Umbilical cord (tissue), 2 donors: ENCODE data around the gene TIAM2. TPM values are rescaled to one million over a fixed set of nuclear protein-coding genes. Genes with fewer than 3 reads are reported as not detected.

Experiments used
- DNase-seq: peaks from one replicate; pipeline ENCODE4 v3.0.0-alpha.2; 2015; ENCODE audit warnings: low spot score
- total RNA-seq: library from RNA; depleted of rRNA; stranded (reverse); fragments of >200 nt; gene quantifications from one replicate; pipeline ENCODE4 v1.2.3, GENCODE V29; 2014; ENCODE audit warnings: low replicate concordance; ENCODE audit not compliant: insufficient read depth

Gene TIAM2
- total RNA-seq, 1 donor from 2014 or later = 20.2 TPM

DNA sequence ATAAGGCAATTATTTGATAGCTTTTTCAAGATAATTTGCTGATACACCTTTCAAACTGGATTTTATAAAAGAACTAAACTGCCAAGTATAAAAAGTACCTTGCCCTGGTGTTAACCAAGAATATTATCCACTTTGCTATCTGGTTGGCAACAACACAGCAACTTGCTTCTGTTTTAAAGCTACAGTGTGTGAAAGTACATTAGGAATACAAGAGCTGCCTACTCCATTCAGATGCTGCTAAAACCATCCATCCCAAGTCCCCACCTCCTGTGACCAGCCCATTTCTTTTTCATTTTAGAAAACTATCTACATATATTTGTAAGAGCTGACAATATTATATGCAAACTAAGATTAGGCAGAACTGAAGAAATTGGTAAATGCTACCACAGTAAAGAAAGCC, 281.5 kb downstream of the TIAM2 start:
- DNase-seq = no peak

DNA sequence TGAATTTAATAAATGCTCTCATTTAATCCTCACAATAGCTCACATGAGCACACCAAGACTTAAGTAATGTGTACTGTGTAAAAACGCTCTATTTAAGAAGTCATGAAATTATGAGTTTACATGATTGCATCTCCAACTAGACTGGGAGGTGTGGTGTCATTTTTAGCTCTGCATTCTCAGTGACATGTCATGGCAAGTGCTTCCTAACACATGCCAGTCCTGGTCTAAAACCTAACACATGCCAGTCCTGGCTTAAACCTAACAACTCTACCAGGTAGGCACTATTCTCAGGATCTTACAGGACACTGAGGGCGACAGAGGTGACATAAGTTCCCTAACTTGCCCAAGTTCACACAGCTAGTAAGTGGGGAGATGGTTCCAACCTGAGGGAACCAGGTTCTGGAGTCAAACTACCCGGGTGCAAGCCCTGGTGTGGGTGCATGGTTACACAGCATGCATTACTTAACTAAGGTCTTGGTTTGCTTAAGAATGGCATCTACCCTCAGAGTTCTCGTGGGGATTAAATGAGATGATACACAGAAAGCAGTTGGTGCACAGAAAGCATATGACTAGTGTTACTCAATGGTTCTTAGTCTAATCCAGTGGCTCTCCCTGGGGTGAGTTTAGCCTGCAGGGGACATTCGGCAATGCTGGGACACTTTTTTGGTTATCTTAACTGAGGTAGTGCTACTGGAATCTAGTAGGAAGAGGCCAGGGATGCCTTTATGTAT, 283.4 kb downstream of the TIAM2 start:
- DNase-seq = no peak

DNA sequence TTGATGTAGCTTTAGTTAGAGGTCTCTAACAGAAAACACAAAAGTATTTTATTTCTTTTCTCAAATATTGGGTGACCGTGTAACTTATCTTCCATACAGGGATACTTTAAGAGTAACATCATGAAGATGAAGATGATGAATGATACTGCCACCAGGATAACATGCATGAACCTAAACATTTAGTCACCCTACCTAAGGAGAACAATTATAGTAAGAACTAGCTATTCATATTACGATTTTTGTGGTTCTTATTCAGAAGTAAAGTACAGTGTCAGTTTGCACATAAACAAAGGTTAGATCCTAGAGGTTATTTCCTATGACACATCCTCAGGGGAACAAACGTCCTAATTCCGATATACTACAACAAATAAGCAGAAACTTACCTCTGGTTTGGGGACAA, 289.7 kb downstream of the TIAM2 start:
- DNase-seq = no peak

DNA sequence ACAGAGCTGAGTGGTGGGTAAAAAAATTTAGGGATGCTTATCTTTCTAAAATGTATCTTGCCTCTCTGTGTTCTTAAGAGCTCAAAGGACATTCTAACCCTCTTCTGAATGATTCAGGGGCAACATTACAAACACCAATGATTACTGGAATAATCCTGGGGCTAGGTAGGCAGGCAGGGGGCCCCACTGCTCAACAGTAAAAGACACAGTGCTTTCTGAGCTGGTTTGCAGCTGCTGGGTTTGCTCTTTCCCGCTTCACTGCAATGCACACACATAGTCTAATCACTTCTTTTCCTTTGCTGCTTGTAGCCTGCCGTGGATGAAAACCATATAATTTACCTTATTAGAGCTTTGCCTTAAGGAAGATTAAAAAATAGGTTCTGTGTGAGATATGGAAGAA, 292.6 kb downstream of the TIAM2 start:
- no peak for DNase-seq

DNA sequence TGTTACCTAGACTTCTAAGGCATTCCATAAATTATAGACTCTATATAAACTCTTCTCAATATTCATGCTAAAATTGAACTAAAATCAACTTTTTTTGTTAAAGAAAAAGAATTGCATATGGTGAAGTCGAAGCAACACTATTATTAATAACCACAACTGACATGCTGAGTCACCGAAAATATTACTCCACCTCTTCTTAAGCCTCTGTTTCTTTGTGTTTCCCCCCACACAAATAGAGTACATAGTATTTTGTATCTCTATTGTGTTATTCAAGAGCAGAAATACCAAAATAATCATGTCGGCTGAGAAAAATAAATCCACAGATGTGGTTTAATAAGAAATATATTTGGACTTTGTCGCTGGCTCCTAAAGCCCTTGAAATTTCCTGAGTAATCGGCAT, 295.4 kb downstream of the TIAM2 start:
- DNase-seq = no peak

DNA sequence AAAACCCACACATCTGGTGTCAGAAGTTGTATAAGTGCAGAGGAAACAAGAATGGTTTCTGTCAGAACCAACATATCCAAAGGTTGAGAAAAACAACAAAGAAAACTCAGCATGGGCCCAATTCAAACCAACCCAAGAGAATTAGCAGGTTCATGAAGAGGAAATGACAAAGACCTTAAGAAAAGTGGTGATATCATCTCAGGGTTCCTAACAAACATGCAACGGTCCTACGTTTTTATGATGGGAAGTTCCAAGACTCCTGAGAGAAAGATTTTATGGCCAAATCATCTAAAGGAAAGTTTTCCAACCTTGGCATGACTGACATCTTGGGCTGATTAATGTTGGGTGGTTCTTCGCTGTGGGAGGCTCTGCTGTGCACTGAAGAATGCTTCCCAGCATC, 296.2 kb downstream of the TIAM2 start:
- DNase-seq = no peak

DNA sequence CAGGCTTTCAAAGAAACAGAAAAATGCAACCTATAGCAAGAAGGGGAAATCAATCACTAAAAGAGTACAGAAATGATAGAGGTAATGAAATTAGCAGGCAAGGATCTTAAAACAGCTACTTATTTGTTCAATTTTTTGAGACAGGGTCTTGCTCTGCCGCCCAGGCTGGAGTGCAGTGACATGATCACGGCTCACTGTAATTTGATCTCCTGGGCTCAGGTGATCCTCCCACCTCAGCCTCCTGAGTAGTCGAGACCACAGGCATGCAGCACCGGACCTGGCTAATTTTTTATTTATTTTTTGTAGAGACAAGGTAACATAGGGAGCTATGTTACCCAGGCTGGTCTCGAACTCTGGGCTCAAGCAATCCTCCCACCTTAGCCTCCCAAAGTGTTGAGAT, 297.6 kb downstream of the TIAM2 start:
- no peak for DNase-seq

DNA sequence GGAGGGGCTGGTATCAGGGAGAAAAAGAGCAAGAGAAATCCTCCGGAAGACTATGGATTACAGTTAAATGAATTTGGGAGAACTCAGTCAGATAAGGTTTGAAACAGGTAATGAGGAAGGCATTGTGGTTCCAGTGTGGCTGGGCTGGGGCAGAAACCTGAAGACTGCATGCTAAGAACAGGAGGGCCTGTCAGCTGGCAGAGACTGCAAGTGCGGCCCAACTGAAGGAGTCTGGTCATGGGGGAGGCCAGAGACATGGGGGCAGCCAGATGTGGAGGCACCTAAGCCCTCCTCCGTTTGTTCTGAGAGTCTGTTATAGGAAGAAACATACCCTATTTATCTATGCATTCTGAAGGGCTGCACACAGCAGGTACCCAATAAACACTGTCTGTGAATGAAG, 302.6 kb downstream of the TIAM2 start:
- no peak for DNase-seq

DNA sequence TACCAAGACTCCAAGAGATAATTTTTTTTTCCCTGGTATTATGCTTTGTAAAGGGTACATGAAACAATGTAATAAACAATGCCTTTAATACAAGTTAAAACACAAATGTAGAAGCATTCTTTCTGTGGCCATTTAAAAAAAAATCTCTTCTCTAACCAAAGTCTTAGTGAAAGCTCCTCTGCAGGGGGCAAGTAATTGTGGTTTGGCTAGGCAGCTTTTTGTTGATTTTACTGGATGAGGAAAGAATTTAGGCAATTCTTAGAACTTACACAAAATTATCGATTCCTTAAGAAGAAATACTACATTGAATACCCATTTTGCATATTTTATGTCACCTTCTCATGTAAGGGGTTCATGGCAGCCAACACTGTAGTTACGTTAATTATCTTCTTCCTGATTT, 306.8 kb downstream of the TIAM2 start:
- no peak for DNase-seq

DNA sequence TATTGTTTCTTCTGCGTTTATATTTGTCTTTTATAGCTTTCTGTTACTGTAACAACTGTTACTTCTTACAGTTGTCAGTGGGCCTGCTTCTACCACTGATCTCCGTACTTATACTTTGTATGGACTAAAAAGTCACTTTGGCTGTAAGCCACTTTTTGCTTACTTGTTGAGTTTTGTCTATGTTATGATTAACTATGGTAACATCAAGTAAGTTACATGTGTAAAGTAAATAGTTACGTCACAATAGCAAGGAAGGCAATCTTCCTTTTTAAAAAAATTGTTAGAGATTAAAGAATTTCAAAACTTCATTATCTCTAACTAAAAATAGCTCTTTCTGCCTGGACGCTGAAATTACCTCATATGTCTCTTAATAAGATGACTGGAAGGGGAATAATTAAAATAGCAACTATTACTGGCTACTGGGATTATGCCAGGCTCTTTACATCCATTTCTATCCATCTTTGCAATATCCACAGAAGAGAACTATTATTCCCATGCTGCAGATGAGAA, 308.3 kb downstream of the TIAM2 start:
- DNase-seq = no peak

DNA sequence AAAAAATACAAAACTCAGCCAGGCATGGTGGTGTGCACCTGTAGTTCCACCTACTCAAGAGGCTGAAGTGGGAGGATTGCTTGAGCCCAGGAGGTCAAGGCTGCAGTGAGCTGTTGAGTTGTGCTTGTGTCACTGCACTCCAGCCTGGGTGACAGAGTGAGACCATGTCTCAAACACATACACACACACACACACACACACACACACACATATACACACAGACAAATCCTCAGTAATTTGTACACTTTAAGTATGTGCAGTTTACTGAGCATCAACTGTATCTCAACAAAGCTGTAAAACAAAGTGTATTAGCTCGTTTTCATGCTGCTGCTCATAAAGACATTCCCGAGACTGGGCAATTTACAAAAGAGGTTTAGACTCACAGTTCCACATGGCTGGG, 311.8 kb downstream of the TIAM2 start:
- DNase-seq = no peak
